Measurements from ENCODE around the gene TIAM2.

GRCh38 chr6:155054491-155055250 is 59.6 kb downstream of the TIAM2 start:
- no peak for TF ChIP-seq EZH2 (IDR thresholded peaks at IDR 0.05; ENCODE audit: borderline replicate concordance, low read depth, low read length, severe bottlenecking)
- TF ChIP-seq POLR2A (IDR thresholded peaks at IDR 0.05; ENCODE audit: low read depth, low read length): no peak
- TF ChIP-seq CTCF (IDR thresholded peaks at IDR 0.05; ENCODE audit: extremely low read depth in 1 of 2, insufficient read depth in 1 of 2, low read depth in 1 of 2, low read length in 2 of 2): no peak
- TF ChIP-seq POLR2AphosphoS5 (IDR thresholded peaks at IDR 0.05; ENCODE audit: insufficient read depth, low read depth, low read length): no peak
- TF ChIP-seq MYC (IDR thresholded peaks at IDR 0.05; ENCODE audit: low read depth, low read length): no peak
- no peak for TF ChIP-seq MAX (IDR thresholded peaks at IDR 0.05; ENCODE audit: insufficient read depth, insufficient read length)
- TF ChIP-seq JUN (IDR thresholded peaks at IDR 0.05; ENCODE audit: borderline replicate concordance, insufficient read depth, insufficient read length, low read depth): no peak
- TF ChIP-seq FOS (IDR thresholded peaks at IDR 0.05; ENCODE audit: borderline replicate concordance, insufficient read depth, low read length): no peak

All from endothelial cell of umbilical vein (primary cell).